Measurements from ENCODE around the gene MYRIP.
A peak's percentile ranks its signal among the peaks of the same experiment; 100 is the strongest.
"Not testable (repeated sequence)": the region's sequence is repeated elsewhere in the genome, so short reads cannot be mapped to it uniquely, and the experiment has no call there.

Gene MYRIP

GRCh38 chr3:40267937-40268724 is 458.7 kb downstream of the MYRIP start:
- H3K4me3 ChIP-seq (replicated peaks; ENCODE audit: low read depth, low read length) = no peak overlapping the region
- TF ChIP-seq CTCF (IDR thresholded peaks at IDR 0.05; ENCODE audit: low read depth, low read length, missing control alignments) = no peak
- peak; percentile 12 for DNase-seq (ENCODE audit: extremely low read depth, low read depth)

- TF ChIP-seq CTCF (IDR thresholded peaks at IDR 0.05; ENCODE audit: low read depth, low read length, missing control alignments) = no peak
- H3K4me3 ChIP-seq (replicated peaks; ENCODE audit: low read depth, low read length) = no peak overlapping the region
- no peak for DNase-seq (ENCODE audit: extremely low read depth, low read depth)
Observed at GRCh38 chr3:40268802-40269524, 459.6 kb downstream of the MYRIP start.

GRCh38 chr3:40278791-40279190 is 469.4 kb downstream of the MYRIP start:
- no peak for DNase-seq (ENCODE audit: extremely low read depth, low read depth)
- no peak overlapping the region for H3K4me3 ChIP-seq (replicated peaks; ENCODE audit: low read depth, low read length)
- TF ChIP-seq CTCF (IDR thresholded peaks at IDR 0.05; ENCODE audit: low read depth, low read length, missing control alignments) = no peak

- DNase-seq (ENCODE audit: extremely low read depth, low read depth) = no peak
- TF ChIP-seq CTCF (IDR thresholded peaks at IDR 0.05; ENCODE audit: low read depth, low read length, missing control alignments) = no peak
- no peak overlapping the region for H3K4me3 ChIP-seq (replicated peaks; ENCODE audit: low read depth, low read length)
Observed at GRCh38 chr3:40281995-40282394, 472.6 kb downstream of the MYRIP start.

- not testable (repeated sequence) for H3K4me3 ChIP-seq (replicated peaks; ENCODE audit: low read depth, low read length); DNase-seq (ENCODE audit: extremely low read depth, low read depth)
Observed at GRCh38 chr3:40283057-40283456, 473.6 kb downstream of the MYRIP start.

GRCh38 chr3:40287248-40287647 is 477.8 kb downstream of the MYRIP start:
- no peak for TF ChIP-seq CTCF (IDR thresholded peaks at IDR 0.05; ENCODE audit: low read depth, low read length, missing control alignments)

GRCh38 chr3:40290396-40290795 is 481.0 kb downstream of the MYRIP start:
- no peak for DNase-seq (ENCODE audit: extremely low read depth, low read depth)
- no peak overlapping the region for H3K4me3 ChIP-seq (replicated peaks; ENCODE audit: low read depth, low read length)
- TF ChIP-seq CTCF (IDR thresholded peaks at IDR 0.05; ENCODE audit: low read depth, low read length, missing control alignments) = no peak

More at GRCh38 chr3:40287248-40287647, 477.8 kb downstream of the MYRIP start:
- DNase-seq (ENCODE audit: extremely low read depth, low read depth) = no peak
- H3K4me3 ChIP-seq (replicated peaks; ENCODE audit: low read depth, low read length) = no peak overlapping the region
